MCF 10A (cell line): ENCODE results near the gene IFNA21. TPM values are rescaled to one million over a fixed set of nuclear protein-coding genes. Genes with fewer than 3 reads are reported as not detected.

Source experiments
- BruUV-seq: library from RNA; stranded (reverse); fragments of 400-500 nt; replicated peaks from 2 replicates; lab custom pipeline; 2021; lab: Mats Ljungman, UMichigan
- CTCF ChIA-PET: fragments of 300-600 bp; sonication (Branson Sonifier 250); formaldehyde crosslinking; extraction: SDS; loops from one replicate; lab custom pipeline; 2021; ENCODE audit warnings: antibody characterized with exemption, inconsistent platforms; lab: Yijun Ruan, JAX
- POLR2A ChIA-PET: fragments of 300-600, 350-650 bp; sonication (Branson Sonifier 250); formaldehyde crosslinking; extraction: SDS; loops from one replicate; lab custom pipeline; 2020; ENCODE audit warnings: antibody characterized with exemption, inconsistent platforms; lab: Yijun Ruan, JAX
- DNase-seq: peaks from one replicate; pipeline ENCODE4 v3.0.0-alpha.2; 2018; ENCODE audit not compliant: unreplicated experiment
- H3K27ac Mint-ChIP-seq: one replicate; pipeline ENCODE4 v1.8.0; 2022; ENCODE audit warnings: mild to moderate bottlenecking, low read depth, mixed read lengths; ENCODE audit not compliant: unreplicated experiment
- H3K27me3 Mint-ChIP-seq: one replicate; pipeline ENCODE4 v1.8.0; 2022; ENCODE audit warnings: mixed read lengths; ENCODE audit not compliant: insufficient read depth, unreplicated experiment
- H3K36me3 Mint-ChIP-seq: one replicate; pipeline ENCODE4 v1.8.0; 2022; ENCODE audit warnings: mild to moderate bottlenecking, moderate library complexity, mixed read lengths; ENCODE audit not compliant: insufficient read depth, unreplicated experiment
- H3K4me1 Mint-ChIP-seq: one replicate; pipeline ENCODE4 v1.8.0; 2022; ENCODE audit warnings: mixed read lengths; ENCODE audit not compliant: insufficient read depth, unreplicated experiment
- H3K4me3 Mint-ChIP-seq: one replicate; pipeline ENCODE4 v1.8.0; 2022; ENCODE audit warnings: mild to moderate bottlenecking, moderate library complexity, mixed read lengths; ENCODE audit not compliant: unreplicated experiment
- H3K9me3 Mint-ChIP-seq: one replicate; pipeline ENCODE4 v1.8.0; 2022; ENCODE audit warnings: mixed read lengths; ENCODE audit not compliant: unreplicated experiment
- intact Hi-C: fragments of 100-400 bp; cut with micrococcal nuclease; formaldehyde crosslinking; loops from 2 replicates; pipeline ENCODE4 v1.14.1; 2022
- total RNA-seq: library from RNA; stranded (reverse); gene quantifications from 2 replicates; pipeline ENCODE4 v1.2.3, GENCODE V29; 2022
- TF ChIP-seq, protein P1 (sequence below): fragments of 200-600 bp; IDR thresholded peaks from one replicate; pipeline ENCODE4 v1.8.0; 2022; ENCODE audit warnings: antibody characterized with exemption, mild to moderate bottlenecking; ENCODE audit not compliant: unreplicated experiment

Gene IFNA21
- total RNA-seq, 1 experiment from 2014 or later = not detected

DNA sequence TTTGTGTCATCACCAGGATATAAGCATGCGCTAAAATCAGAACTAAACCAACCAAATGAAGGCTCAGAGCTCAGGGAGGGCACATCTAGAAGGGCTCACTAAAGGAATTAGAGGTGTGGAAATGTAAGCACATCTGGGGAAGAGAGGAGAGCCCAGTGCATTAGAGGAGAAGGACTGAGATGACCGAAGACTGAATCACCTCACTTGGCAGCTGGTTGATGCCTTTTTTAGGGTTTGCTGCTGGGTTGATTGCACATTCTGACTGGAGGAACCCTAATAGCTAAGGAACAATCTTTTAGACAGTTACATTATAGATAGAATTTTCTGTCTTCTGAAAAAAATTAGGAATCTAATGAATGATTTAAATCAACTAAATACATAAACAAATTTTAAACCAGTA lies 8.2 kb upstream of the IFNA21 start:
- peaks cover 56% of the 10 kb centered on the region for H3K27me3 Mint-ChIP-seq
- DNase-seq = peak; percentile 6
- H3K36me3 Mint-ChIP-seq = no peaks in the 10 kb centered on the region

DNA sequence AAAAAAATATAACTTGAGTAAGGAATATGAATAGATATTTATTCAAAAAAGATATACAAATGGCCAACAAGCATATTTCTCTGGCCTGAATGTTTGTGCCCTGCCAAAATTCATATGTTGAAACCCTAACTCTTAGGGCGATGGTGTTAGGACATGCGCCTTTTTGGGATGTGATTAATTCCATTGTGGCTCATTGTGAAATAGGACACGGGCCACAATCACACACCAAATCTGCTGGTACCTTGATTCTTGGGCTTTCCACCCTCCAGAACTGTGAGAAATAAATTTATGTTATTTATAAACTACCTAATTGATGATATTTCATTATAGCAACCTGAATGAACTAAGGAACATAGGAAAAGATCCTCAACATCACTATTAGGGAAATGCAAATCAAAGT lies 5.7 kb upstream of the IFNA21 start:
- no peak overlapping the region for H3K4me3 Mint-ChIP-seq
- ChIA-PET CTCF (no interaction called here), POLR2A (no interaction called here)
- no peaks in the 10 kb centered on the region for H3K36me3 Mint-ChIP-seq
- intact Hi-C loops = no loop called here
- DNase-seq = no peak
- H3K27me3 Mint-ChIP-seq = peaks cover 67% of the 10 kb centered on the region
- no TSS peak for BruUV-seq
- no peaks in the 10 kb centered on the region for H3K4me1 Mint-ChIP-seq
- TF ChIP-seq, protein P1, sequence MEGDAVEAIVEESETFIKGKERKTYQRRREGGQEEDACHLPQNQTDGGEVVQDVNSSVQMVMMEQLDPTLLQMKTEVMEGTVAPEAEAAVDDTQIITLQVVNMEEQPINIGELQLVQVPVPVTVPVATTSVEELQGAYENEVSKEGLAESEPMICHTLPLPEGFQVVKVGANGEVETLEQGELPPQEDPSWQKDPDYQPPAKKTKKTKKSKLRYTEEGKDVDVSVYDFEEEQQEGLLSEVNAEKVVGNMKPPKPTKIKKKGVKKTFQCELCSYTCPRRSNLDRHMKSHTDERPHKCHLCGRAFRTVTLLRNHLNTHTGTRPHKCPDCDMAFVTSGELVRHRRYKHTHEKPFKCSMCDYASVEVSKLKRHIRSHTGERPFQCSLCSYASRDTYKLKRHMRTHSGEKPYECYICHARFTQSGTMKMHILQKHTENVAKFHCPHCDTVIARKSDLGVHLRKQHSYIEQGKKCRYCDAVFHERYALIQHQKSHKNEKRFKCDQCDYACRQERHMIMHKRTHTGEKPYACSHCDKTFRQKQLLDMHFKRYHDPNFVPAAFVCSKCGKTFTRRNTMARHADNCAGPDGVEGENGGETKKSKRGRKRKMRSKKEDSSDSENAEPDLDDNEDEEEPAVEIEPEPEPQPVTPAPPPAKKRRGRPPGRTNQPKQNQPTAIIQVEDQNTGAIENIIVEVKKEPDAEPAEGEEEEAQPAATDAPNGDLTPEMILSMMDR = no peak
- H3K9me3 Mint-ChIP-seq = no peaks in the 10 kb centered on the region
- no peak overlapping the region for H3K27ac Mint-ChIP-seq

More for the DNA sequence above, 8.2 kb upstream of the IFNA21 start:
- ChIA-PET POLR2A (no interaction called here), CTCF (interaction anchor here (0.7 to 0.9 kb wide), 3 partner anchors 9 to 915 kb away, joined by 3 read pairs; no protein-coding TSS in a partner anchor)
- intact Hi-C loops = no loop called here
- no peaks in the 10 kb centered on the region for H3K9me3 Mint-ChIP-seq
- no TSS peak for BruUV-seq
- H3K4me3 Mint-ChIP-seq = no peak overlapping the region
- no peaks in the 10 kb centered on the region for H3K4me1 Mint-ChIP-seq
- TF ChIP-seq, protein P1 = no peak
- no peak overlapping the region for H3K27ac Mint-ChIP-seq

DNA sequence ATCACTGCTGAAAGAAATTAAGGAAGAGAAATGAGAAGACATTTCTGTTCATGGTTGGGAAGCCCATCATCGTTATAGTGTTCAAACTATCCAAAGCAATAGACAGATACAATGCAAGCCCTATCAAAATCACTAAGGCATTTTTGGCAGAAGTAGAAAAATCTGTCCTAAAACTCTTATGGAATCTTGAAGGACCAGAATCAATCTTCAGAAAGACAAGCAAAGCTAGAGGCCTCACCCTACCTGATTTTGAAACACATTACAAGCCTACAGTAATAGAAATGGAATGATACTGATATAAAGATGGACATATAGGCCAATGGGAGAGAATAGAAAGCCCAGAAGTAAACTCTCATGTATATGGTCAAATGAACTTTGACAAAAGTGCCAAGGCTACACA lies 4.9 kb upstream of the IFNA21 start:
- H3K36me3 Mint-ChIP-seq = no peaks in the 10 kb centered on the region
- no TSS peak for BruUV-seq
- peaks cover 60% of the 10 kb centered on the region for H3K27me3 Mint-ChIP-seq
- ChIA-PET CTCF (interaction anchor here (0.7 kb wide), 1 partner anchor 23 kb away, joined by 3 read pairs; no protein-coding TSS in a partner anchor), POLR2A (no interaction called here)
- no peak overlapping the region for H3K4me3 Mint-ChIP-seq
- DNase-seq = no peak
- H3K4me1 Mint-ChIP-seq = no peaks in the 10 kb centered on the region
- TF ChIP-seq, protein P1 = no peak
- H3K27ac Mint-ChIP-seq = no peak overlapping the region
- intact Hi-C loops = no loop called here
- H3K9me3 Mint-ChIP-seq = no peaks in the 10 kb centered on the region

DNA sequence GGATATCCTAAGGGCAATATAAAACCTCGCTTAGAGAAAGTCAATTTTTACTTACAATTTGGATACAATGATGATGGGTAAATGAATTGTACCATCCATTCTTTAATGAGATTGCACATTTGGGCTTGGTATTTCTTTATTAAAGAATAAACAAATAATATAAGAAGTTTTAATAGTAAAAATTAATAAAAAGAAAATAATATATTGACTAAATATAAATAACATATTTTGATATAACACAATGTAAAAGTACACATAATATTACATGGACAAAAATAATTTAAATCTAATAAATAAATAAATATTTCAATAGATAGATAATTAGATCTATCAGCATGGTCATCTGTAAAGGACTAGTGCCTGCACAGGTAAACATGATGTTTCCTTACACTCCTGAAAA lies 944 bp downstream of the IFNA21 start:
- Mint-ChIP-seq H3K4me1 (no peaks in the 10 kb centered on the region), H3K4me3 (no peak overlapping the region), H3K9me3 (no peaks in the 10 kb centered on the region), H3K36me3 (no peaks in the 10 kb centered on the region), H3K27me3 (peaks cover 62% of the 10 kb centered on the region), H3K27ac (no peak overlapping the region)
- no TSS peak for BruUV-seq
- CTCF ChIA-PET = no interaction called here
- TF ChIP-seq, protein P1 = no peak
- intact Hi-C loops = no loop called here
- POLR2A ChIA-PET = no interaction called here
- DNase-seq = no peak
